KMS-11 (cell line): Measurements from ENCODE around the gene TMEM208.

Experiments used
- H2AFZ ChIP-seq: fragments of 200-600 bp; sonication (generic); 2 replicates; pipeline ENCODE4 v1.6.1; 2016; ENCODE audit warnings: antibody characterized with exemption, mixed run types, low read depth
- H3K27ac ChIP-seq: fragments of 200-600 bp; sonication (generic); 2 replicates; pipeline ENCODE4 v1.6.1; 2016; ENCODE audit warnings: mild to moderate bottlenecking, mixed run types
- H3K27me3 ChIP-seq: fragments of 200-600 bp; sonication (generic); 2 replicates; pipeline ENCODE4 v1.6.1; 2017; ENCODE audit warnings: mild to moderate bottlenecking, low read depth, mixed run types, moderate library complexity; ENCODE audit not compliant: insufficient read depth
- H3K36me3 ChIP-seq: fragments of 200-600 bp; sonication (generic); 2 replicates; pipeline ENCODE4 v1.6.1; 2017; ENCODE audit warnings: mild to moderate bottlenecking, mixed run types; ENCODE audit not compliant: insufficient read depth
- H3K4me1 ChIP-seq: fragments of 200-600 bp; sonication (generic); 2 replicates; pipeline ENCODE4 v1.6.1; 2016; ENCODE audit warnings: mild to moderate bottlenecking, low read depth, mixed run types; ENCODE audit not compliant: poor library complexity, severe bottlenecking
- H3K4me2 ChIP-seq: fragments of 200-600 bp; sonication (generic); 2 replicates; pipeline ENCODE4 v1.7.0; 2016; ENCODE audit warnings: mild to moderate bottlenecking, mixed run types
- H3K4me3 ChIP-seq: fragments of 200-600 bp; sonication (generic); IDR thresholded peaks from 2 replicates; pipeline ENCODE4 v1.6.1; 2017; ENCODE audit warnings: low read depth, low read length, mixed read lengths; ENCODE audit not compliant: insufficient read depth
- H3K79me2 ChIP-seq: fragments of 200-600 bp; sonication (generic); 2 replicates; pipeline ENCODE4 v1.6.1; 2016; ENCODE audit warnings: low read depth, mixed run types; ENCODE audit not compliant: insufficient read depth
- H3K9ac ChIP-seq: fragments of 200-600 bp; sonication (generic); 2 replicates; pipeline ENCODE4 v1.6.1; 2016; ENCODE audit warnings: mild to moderate bottlenecking, mixed run types
- H4K20me1 ChIP-seq: fragments of 200-600 bp; sonication (generic); 2 replicates; pipeline ENCODE4 v1.6.1; 2016; ENCODE audit warnings: mild to moderate bottlenecking, mixed run types; ENCODE audit not compliant: insufficient read depth
- TF ChIP-seq, protein P1 (sequence below): fragments of 200-600 bp; sonication (generic); conservative IDR thresholded peaks from 2 replicates; pipeline ENCODE4 v1.6.1; 2017; ENCODE audit warnings: low read depth, mild to moderate bottlenecking, antibody characterized with exemption, low read length, moderate library complexity, mixed read lengths

Gene TMEM208

GRCh38 chr16:67246081-67246755, 19.3 kb downstream of the TMEM208 start:
- Histone ChIP-seq H3K4me1 (peaks cover 38% of the 10 kb centered on the region), H3K27ac (peak overlapping the region; percentile 46; the same call in 1 of the 2 replicates), H3K9ac (peak overlapping the region; percentile 43; the same call in 1 of the 2 replicates), H2AFZ (peak overlapping the region; percentile 81), H3K4me2 (peak overlapping the region; percentile 100), H3K4me3 (peak overlapping the region; percentile 24), H4K20me1 (no peaks in the 10 kb centered on the region), H3K27me3 (peaks cover 30% of the 10 kb centered on the region), H3K36me3 (no peaks in the 10 kb centered on the region), H3K79me2 (no peaks in the 10 kb centered on the region)
- TF ChIP-seq, protein P1, sequence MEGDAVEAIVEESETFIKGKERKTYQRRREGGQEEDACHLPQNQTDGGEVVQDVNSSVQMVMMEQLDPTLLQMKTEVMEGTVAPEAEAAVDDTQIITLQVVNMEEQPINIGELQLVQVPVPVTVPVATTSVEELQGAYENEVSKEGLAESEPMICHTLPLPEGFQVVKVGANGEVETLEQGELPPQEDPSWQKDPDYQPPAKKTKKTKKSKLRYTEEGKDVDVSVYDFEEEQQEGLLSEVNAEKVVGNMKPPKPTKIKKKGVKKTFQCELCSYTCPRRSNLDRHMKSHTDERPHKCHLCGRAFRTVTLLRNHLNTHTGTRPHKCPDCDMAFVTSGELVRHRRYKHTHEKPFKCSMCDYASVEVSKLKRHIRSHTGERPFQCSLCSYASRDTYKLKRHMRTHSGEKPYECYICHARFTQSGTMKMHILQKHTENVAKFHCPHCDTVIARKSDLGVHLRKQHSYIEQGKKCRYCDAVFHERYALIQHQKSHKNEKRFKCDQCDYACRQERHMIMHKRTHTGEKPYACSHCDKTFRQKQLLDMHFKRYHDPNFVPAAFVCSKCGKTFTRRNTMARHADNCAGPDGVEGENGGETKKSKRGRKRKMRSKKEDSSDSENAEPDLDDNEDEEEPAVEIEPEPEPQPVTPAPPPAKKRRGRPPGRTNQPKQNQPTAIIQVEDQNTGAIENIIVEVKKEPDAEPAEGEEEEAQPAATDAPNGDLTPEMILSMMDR = peak; percentile 50

GRCh38 chr16:67246756-67247191, 19.8 kb downstream of the TMEM208 start:
- no peaks in the 10 kb centered on the region for H3K36me3 ChIP-seq
- H2AFZ ChIP-seq = peak overlapping the region; percentile 81
- TF ChIP-seq, protein P1 = no peak
- peak overlapping the region; percentile 100 for H3K4me2 ChIP-seq
- H3K79me2 ChIP-seq = no peaks in the 10 kb centered on the region
- no peaks in the 10 kb centered on the region for H4K20me1 ChIP-seq
- peak overlapping the region; percentile 24 for H3K4me3 ChIP-seq
- H3K27ac ChIP-seq = peak overlapping the region; percentile 46
- peaks cover 32% of the 10 kb centered on the region for H3K4me1 ChIP-seq
- peak overlapping the region; percentile 43; the same call in 1 of the 2 replicates for H3K9ac ChIP-seq
- H3K27me3 ChIP-seq = peaks cover 34% of the 10 kb centered on the region

DNA sequence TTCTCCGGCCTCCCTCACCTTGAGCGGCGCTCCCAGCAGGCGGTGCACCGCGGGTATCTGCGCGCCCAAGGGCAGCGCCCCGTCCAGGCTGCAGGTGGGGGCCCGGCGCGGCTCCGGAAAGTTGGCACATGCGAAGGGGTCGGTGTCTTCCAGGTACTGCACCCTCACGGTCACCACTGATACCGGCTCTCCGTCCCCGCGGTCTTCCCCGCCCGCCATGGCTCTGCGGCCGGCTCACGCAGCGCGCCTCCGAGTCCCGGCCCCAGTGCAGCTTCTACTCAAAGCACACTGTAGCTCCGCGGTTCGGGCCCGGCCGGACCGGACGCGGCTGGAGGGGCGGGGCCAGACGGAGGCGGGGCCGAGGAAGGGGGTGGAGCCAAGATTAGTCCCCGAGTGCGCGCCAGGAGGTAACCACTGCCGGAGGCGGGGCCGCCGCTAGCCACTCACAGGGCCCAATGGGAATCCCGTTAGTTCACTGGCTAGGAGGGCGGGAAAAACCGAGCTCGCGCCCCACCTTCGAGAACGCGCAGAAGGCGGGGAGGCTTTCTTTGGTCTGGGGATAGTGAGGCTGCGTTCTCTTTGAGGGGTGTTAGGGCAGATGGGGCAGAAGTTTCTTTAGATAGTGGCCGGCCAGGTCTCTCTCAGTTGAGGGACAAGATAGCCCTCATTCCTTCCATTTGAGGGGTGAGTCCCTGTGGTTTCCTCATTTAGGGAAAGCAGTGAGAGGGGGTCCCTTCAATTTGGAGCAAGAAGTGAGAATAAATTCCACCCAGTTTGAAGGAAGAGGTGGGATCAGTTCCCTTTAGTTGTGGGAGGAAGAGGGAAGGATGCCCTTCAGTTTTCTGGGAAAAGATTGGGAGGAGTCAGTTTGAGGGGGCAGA, 20.5 kb downstream of the TMEM208 start, which contains the start of gene FHOD1:
Gene FHOD1 (minus strand): TSS at position 290 of the 881 bp plus-strand sequence. CDS start 71 bp downstream, at position 219.
- TF ChIP-seq, protein P1 = no peak
- H3K27me3 ChIP-seq = peaks cover 34% of the 10 kb centered on the region
- no peaks in the 10 kb centered on the region for H3K36me3 ChIP-seq
- H3K9ac ChIP-seq = peak within 1 kb of the TSS; percentile 57; the same call in 1 of the 2 replicates
- peak within 1 kb of the TSS; percentile 97 for H2AFZ ChIP-seq
- no peaks in the 10 kb centered on the region for H4K20me1 ChIP-seq
- peaks cover 29% of the 10 kb centered on the region for H3K4me1 ChIP-seq
- peak within 1 kb of the TSS; percentile 100 for H3K4me2 ChIP-seq
- no peaks in the 10 kb centered on the region for H3K79me2 ChIP-seq
- peak within 1 kb of the TSS; percentile 24 for H3K4me3 ChIP-seq
- peak within 1 kb of the TSS; percentile 46 for H3K27ac ChIP-seq

GRCh38 chr16:67248073-67248400, 21.1 kb downstream of the TMEM208 start:
- Histone ChIP-seq H3K36me3 (no peaks in the 10 kb centered on the region), H3K27me3 (peaks cover 34% of the 10 kb centered on the region), H3K79me2 (no peaks in the 10 kb centered on the region), H3K27ac (no peak overlapping the region), H3K4me2 (peak overlapping the region; percentile 100), H3K4me1 (peaks cover 29% of the 10 kb centered on the region), H3K4me3 (no peak overlapping the region), H3K9ac (peak overlapping the region; percentile 57; the same call in 1 of the 2 replicates), H2AFZ (peak overlapping the region; percentile 97), H4K20me1 (no peaks in the 10 kb centered on the region)
- TF ChIP-seq, protein P1 = no peak
